HepG2 (cell line): ENCODE measurements around the gene RPS6KA3. TPM values are rescaled to one million over a fixed set of nuclear protein-coding genes. Genes with fewer than 3 reads are reported as not detected.

ENCODE experiments used
- FOXP1 ChIP-seq, 2 experiments: fragments of 450-650 bp in 1 of 2; IDR thresholded peaks; 2 replicates each; pipeline ENCODE4 v1.6.1; 2017 to 2018; ENCODE audit warnings: antibody characterized with exemption in 1 of 2
- GATAD2A ChIP-seq: IDR thresholded peaks from 2 replicates; pipeline ENCODE4 v1.6.1; 2016
- HNF4A ChIP-seq: sonication (generic); formaldehyde crosslinking; IDR thresholded peaks from 2 replicates; pipeline ENCODE4 v1.4.0; 2020; ENCODE audit warnings: missing genetic modification reagents
- MED8 ChIP-seq: sonication (generic); formaldehyde crosslinking; IDR thresholded peaks from 2 replicates; pipeline ENCODE4 v1.8.1; 2023; ENCODE audit warnings: mild to moderate bottlenecking, missing genetic modification reagents; ENCODE audit not compliant: insufficient replicate concordance
- NR2F1 ChIP-seq, 2 experiments: fragments of 450-650 bp in 1 of 2; formaldehyde crosslinking in 1 of 2; IDR thresholded peaks; 2 replicates each; pipeline versions ENCODE4 v1.5.0 to v1.6.1; 2016 to 2020; ENCODE audit warnings: mild to moderate bottlenecking in 1 of 2, missing compliant biosample characterization in 1 of 2, missing genetic modification reagents in 1 of 2, moderate library complexity in 1 of 2
- ZNF546 ChIP-seq: sonication (generic); formaldehyde crosslinking; conservative IDR thresholded peaks from 2 replicates; pipeline ENCODE4 v1.8.1; 2023; ENCODE audit warnings: mild to moderate bottlenecking, missing genetic modification reagents
- ZNF567 ChIP-seq: sonication (generic); formaldehyde crosslinking; IDR thresholded peaks from 2 replicates; pipeline ENCODE4 v1.8.1; 2023; ENCODE audit warnings: mild to moderate bottlenecking, missing genetic modification reagents, borderline replicate concordance
- ZNF607 ChIP-seq: sonication (generic); formaldehyde crosslinking; IDR thresholded peaks from 2 replicates; pipeline ENCODE4 v1.5.1; 2020; ENCODE audit warnings: missing genetic modification reagents, mild to moderate bottlenecking, borderline replicate concordance
- ZNF772 ChIP-seq: sonication (generic); formaldehyde crosslinking; IDR thresholded peaks from 2 replicates; pipeline ENCODE4 v1.5.0; 2020; ENCODE audit warnings: mild to moderate bottlenecking, missing genetic modification reagents
- ZNF839 ChIP-seq: sonication (generic); formaldehyde crosslinking; IDR thresholded peaks from 2 replicates; pipeline ENCODE4 v1.4.0; 2020; ENCODE audit warnings: missing genetic modification reagents, mild to moderate bottlenecking, borderline replicate concordance
- polyA plus RNA-seq, 8 experiments: library from polyadenylated mRNA; depleted of rRNA in 3 of 8; stranded (reverse) in 7 of 8; unstranded in 1 of 8; fragments of >200 nt; fragmentation: Illumina TruSeq in 4 of 8; extraction: Trizol in 4 of 8; gene quantifications; 2 replicates each; pipeline versions ENCODE4 v1.2.1 to v1.2.3, GENCODE V29; 2011 to 2016; ENCODE audit warnings: low read depth in 4 of 8, missing spikeins in 1 of 8, mixed read lengths in 1 of 8; ENCODE audit not compliant: insufficient read depth in 1 of 8
- total RNA-seq, 5 experiments: library from RNA; depleted of rRNA; stranded (reverse); fragments of >200 nt; fragmentation: Illumina TruSeq; extraction: Trizol; gene quantifications; 2 replicates each; pipeline ENCODE4 v1.2.3, GENCODE V29; 2016; ENCODE audit warnings: low read depth in 1 of 5
- TF ChIP-seq, protein P1 (sequence below): sonication (generic); formaldehyde crosslinking; IDR thresholded peaks from 2 replicates; pipeline ENCODE4 v1.4.0; 2020; ENCODE audit warnings: missing genetic modification reagents
- TF ChIP-seq, protein P2 (sequence below): sonication (generic); formaldehyde crosslinking; IDR thresholded peaks from 2 replicates; pipeline ENCODE4 v1.4.0; 2020; ENCODE audit warnings: missing genetic modification reagents, borderline replicate concordance
- TF ChIP-seq, protein P3 (sequence below), 2 experiments: IDR thresholded peaks; 2 replicates each; pipeline ENCODE4 v1.6.1; 2011 to 2012; ENCODE audit warnings: low read length in 2 of 2, borderline replicate concordance in 1 of 2, low read depth in 1 of 2, mild to moderate bottlenecking in 1 of 2, moderate library complexity in 1 of 2

RPS6KA3 gene
- total and polyA plus RNA-seq, 2 of the 13 experiments (the other 11 are each of a cell fraction or from before 2014, with no cell fraction given), result 314 to 357 TPM

DNA sequence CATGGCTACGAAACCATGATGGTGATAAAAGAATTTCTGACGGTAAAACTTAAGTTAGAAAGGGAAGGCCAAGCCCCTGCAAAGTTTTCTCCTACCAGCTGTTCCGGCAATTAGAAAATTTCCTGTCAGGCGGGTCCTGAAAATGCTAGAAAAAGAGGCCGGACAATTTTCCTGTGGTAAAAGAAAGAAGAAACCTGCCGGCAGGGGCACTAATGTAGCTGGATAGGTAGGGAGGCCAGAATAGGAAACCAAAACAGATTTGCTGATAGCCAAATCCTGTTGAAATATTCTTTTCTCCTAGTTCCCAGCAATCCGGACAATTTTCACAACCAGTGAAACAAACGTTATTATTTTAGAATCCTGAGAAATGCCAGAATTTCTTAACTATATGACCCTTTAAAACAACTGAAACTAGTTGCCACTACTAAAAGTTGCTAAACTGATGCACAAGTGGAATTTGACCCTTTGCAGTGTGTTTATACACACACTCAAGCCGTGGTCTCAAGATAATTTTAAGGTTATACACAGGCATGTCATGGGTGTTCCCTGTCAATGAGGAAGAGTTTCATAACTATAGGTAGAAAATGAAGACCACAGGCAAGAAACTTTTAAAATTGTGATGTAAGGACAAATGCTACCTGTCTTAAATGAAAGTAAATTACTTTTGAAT is 47.7 kb downstream of the RPS6KA3 start (continued):
- TF ChIP-seq, protein P1, sequence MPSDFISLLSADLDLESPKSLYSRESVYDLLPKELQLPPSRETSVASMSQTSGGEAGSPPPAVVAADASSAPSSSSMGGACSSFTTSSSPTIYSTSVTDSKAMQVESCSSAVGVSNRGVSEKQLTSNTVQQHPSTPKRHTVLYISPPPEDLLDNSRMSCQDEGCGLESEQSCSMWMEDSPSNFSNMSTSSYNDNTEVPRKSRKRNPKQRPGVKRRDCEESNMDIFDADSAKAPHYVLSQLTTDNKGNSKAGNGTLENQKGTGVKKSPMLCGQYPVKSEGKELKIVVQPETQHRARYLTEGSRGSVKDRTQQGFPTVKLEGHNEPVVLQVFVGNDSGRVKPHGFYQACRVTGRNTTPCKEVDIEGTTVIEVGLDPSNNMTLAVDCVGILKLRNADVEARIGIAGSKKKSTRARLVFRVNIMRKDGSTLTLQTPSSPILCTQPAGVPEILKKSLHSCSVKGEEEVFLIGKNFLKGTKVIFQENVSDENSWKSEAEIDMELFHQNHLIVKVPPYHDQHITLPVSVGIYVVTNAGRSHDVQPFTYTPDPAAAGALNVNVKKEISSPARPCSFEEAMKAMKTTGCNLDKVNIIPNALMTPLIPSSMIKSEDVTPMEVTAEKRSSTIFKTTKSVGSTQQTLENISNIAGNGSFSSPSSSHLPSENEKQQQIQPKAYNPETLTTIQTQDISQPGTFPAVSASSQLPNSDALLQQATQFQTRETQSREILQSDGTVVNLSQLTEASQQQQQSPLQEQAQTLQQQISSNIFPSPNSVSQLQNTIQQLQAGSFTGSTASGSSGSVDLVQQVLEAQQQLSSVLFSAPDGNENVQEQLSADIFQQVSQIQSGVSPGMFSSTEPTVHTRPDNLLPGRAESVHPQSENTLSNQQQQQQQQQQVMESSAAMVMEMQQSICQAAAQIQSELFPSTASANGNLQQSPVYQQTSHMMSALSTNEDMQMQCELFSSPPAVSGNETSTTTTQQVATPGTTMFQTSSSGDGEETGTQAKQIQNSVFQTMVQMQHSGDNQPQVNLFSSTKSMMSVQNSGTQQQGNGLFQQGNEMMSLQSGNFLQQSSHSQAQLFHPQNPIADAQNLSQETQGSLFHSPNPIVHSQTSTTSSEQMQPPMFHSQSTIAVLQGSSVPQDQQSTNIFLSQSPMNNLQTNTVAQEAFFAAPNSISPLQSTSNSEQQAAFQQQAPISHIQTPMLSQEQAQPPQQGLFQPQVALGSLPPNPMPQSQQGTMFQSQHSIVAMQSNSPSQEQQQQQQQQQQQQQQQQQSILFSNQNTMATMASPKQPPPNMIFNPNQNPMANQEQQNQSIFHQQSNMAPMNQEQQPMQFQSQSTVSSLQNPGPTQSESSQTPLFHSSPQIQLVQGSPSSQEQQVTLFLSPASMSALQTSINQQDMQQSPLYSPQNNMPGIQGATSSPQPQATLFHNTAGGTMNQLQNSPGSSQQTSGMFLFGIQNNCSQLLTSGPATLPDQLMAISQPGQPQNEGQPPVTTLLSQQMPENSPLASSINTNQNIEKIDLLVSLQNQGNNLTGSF (CRISPR knock-in tag), result no peak
- no peak for TF ChIP-seq MED8 (CRISPR knock-in tag)
- no peak for TF ChIP-seq NR2F1 (CRISPR knock-in tag; IDR thresholded peaks at IDR 0.05)
- TF ChIP-seq, protein P2, sequence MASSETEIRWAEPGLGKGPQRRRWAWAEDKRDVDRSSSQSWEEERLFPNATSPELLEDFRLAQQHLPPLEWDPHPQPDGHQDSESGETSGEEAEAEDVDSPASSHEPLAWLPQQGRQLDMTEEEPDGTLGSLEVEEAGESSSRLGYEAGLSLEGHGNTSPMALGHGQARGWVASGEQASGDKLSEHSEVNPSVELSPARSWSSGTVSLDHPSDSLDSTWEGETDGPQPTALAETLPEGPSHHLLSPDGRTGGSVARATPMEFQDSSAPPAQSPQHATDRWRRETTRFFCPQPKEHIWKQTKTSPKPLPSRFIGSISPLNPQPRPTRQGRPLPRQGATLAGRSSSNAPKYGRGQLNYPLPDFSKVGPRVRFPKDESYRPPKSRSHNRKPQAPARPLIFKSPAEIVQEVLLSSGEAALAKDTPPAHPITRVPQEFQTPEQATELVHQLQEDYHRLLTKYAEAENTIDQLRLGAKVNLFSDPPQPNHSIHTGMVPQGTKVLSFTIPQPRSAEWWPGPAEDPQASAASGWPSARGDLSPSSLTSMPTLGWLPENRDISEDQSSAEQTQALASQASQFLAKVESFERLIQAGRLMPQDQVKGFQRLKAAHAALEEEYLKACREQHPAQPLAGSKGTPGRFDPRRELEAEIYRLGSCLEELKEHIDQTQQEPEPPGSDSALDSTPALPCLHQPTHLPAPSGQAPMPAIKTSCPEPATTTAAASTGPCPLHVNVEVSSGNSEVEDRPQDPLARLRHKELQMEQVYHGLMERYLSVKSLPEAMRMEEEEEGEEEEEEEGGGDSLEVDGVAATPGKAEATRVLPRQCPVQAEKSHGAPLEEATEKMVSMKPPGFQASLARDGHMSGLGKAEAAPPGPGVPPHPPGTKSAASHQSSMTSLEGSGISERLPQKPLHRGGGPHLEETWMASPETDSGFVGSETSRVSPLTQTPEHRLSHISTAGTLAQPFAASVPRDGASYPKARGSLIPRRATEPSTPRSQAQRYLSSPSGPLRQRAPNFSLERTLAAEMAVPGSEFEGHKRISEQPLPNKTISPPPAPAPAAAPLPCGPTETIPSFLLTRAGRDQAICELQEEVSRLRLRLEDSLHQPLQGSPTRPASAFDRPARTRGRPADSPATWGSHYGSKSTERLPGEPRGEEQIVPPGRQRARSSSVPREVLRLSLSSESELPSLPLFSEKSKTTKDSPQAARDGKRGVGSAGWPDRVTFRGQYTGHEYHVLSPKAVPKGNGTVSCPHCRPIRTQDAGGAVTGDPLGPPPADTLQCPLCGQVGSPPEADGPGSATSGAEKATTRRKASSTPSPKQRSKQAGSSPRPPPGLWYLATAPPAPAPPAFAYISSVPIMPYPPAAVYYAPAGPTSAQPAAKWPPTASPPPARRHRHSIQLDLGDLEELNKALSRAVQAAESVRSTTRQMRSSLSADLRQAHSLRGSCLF, result no peak
- TF ChIP-seq GATAD2A (CRISPR knock-in tag), result peak; percentile 58
- peak; percentile 30; the same call in 1 of the 2 replicates for TF ChIP-seq HNF4A (CRISPR knock-in tag)
- TF ChIP-seq ZNF839 (CRISPR knock-in tag), result no peak
- no peak for TF ChIP-seq ZNF546 (CRISPR knock-in tag)
- no peak for TF ChIP-seq FOXP1 (IDR thresholded peaks at IDR 0.05)
- peak; percentile 25; the same call in 1 of the 2 replicates for TF ChIP-seq FOXP1 (CRISPR knock-in tag; IDR thresholded peaks at IDR 0.05)
- TF ChIP-seq ZNF567, result no peak
- no peak for TF ChIP-seq ZNF772 (CRISPR knock-in tag)
- TF ChIP-seq ZNF607, result no peak
- TF ChIP-seq, protein P3, sequence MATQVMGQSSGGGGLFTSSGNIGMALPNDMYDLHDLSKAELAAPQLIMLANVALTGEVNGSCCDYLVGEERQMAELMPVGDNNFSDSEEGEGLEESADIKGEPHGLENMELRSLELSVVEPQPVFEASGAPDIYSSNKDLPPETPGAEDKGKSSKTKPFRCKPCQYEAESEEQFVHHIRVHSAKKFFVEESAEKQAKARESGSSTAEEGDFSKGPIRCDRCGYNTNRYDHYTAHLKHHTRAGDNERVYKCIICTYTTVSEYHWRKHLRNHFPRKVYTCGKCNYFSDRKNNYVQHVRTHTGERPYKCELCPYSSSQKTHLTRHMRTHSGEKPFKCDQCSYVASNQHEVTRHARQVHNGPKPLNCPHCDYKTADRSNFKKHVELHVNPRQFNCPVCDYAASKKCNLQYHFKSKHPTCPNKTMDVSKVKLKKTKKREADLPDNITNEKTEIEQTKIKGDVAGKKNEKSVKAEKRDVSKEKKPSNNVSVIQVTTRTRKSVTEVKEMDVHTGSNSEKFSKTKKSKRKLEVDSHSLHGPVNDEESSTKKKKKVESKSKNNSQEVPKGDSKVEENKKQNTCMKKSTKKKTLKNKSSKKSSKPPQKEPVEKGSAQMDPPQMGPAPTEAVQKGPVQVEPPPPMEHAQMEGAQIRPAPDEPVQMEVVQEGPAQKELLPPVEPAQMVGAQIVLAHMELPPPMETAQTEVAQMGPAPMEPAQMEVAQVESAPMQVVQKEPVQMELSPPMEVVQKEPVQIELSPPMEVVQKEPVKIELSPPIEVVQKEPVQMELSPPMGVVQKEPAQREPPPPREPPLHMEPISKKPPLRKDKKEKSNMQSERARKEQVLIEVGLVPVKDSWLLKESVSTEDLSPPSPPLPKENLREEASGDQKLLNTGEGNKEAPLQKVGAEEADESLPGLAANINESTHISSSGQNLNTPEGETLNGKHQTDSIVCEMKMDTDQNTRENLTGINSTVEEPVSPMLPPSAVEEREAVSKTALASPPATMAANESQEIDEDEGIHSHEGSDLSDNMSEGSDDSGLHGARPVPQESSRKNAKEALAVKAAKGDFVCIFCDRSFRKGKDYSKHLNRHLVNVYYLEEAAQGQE (IDR thresholded peaks at IDR 0.05; ENCODE audit: borderline replicate concordance in 1 of 2, low read depth in 1 of 2, low read length in 2 of 2), result no peak
